Fibroblast of lung (primary cell): ENCODE measurements around the gene HHEX. TPM values are rescaled to one million over a fixed set of nuclear protein-coding genes. Genes with fewer than 3 reads are reported as not detected.

ENCODE experiments used
- DNase-seq, 2 donors: peaks; one replicate each; pipeline versions ENCODE4 v3.0.0 to v3.0.0-alpha.2; 2010; ENCODE audit warnings: low read depth in 2 of 2
- H2AFZ ChIP-seq: 2 replicates; pipeline ENCODE4 v1.5.1; 2012; ENCODE audit warnings: low read length, control low read depth, inconsistent platforms
- H3K27ac ChIP-seq: 2 replicates; pipeline ENCODE4 v1.5.1; 2011; ENCODE audit warnings: low read length, control low read depth; ENCODE audit not compliant: insufficient read depth
- H3K27me3 ChIP-seq: 2 replicates; pipeline ENCODE4 v1.5.1; 2011; ENCODE audit warnings: mild to moderate bottlenecking, low read length; ENCODE audit not compliant: control insufficient read depth, insufficient read depth
- H3K36me3 ChIP-seq: 2 replicates; pipeline ENCODE4 v1.5.1; 2011; ENCODE audit warnings: low read length; ENCODE audit not compliant: control insufficient read depth, insufficient read depth
- H3K4me1 ChIP-seq: 2 replicates; pipeline ENCODE4 v1.5.1; 2011; ENCODE audit warnings: low read length; ENCODE audit not compliant: control insufficient read depth, insufficient read depth; ENCODE audit errors: extremely low read depth
- H3K4me2 ChIP-seq: 2 replicates; pipeline ENCODE4 v1.5.1; 2011; ENCODE audit warnings: low read length, control low read depth; ENCODE audit not compliant: insufficient read depth; ENCODE audit errors: extremely low read depth
- H3K4me3 ChIP-seq, 4 experiments: fragments of 200-600 bp in 1 of 4; sonication (generic) in 1 of 4; replicated peaks in 1 of 4; 2 replicates each; pipeline ENCODE4 v1.5.1; 2011 to 2016; ENCODE audit warnings: low read length in 4 of 4, low read depth in 3 of 4, mild to moderate bottlenecking in 3 of 4, control low read depth in 2 of 4, inconsistent platforms in 1 of 4, mixed read lengths in 1 of 4; ENCODE audit not compliant: insufficient read depth in 1 of 4; ENCODE audit errors: control extremely low read depth in 1 of 4
- H3K79me2 ChIP-seq: 2 replicates; pipeline ENCODE4 v1.5.1; 2012; ENCODE audit warnings: mild to moderate bottlenecking, low read length, inconsistent platforms; ENCODE audit not compliant: control insufficient read depth, insufficient read depth
- H3K9ac ChIP-seq: 2 replicates; pipeline ENCODE4 v1.5.1; 2011; ENCODE audit warnings: mild to moderate bottlenecking, low read length, control low read depth; ENCODE audit not compliant: insufficient read depth
- H3K9me3 ChIP-seq: 2 replicates; pipeline ENCODE4 v1.5.1; 2012; ENCODE audit warnings: low read depth, low read length; ENCODE audit not compliant: control insufficient read depth, insufficient read depth
- H4K20me1 ChIP-seq: 2 replicates; pipeline ENCODE4 v1.5.1; 2011; ENCODE audit warnings: low read length; ENCODE audit not compliant: control insufficient read depth, insufficient read depth; ENCODE audit errors: extremely low read depth
- EZH2 ChIP-seq: IDR thresholded peaks from 2 replicates; pipeline ENCODE4 v1.5.1; 2012; ENCODE audit warnings: low read length, control low read depth, mild to moderate bottlenecking; ENCODE audit errors: missing control alignments
- polyA plus RNA-seq, 2 donors: library from polyadenylated mRNA; depleted of rRNA in 1 of 2; stranded (reverse) in 1 of 2; unstranded in 1 of 2; fragments of >200 nt; gene quantifications; 2 replicates each; pipeline ENCODE4 v1.2.1, GENCODE V29; 2011 to 2012; ENCODE audit warnings: missing spikeins in 1 of 2
- total RNA-seq: library from RNA; depleted of rRNA; stranded (reverse); fragments of >200 nt; gene quantifications from 2 replicates; pipeline ENCODE4 v1.2.1, GENCODE V29; 2014
- TF ChIP-seq, protein P1 (sequence below), 2 donors: IDR thresholded peaks in 1 of 2; conservative IDR thresholded peaks in 1 of 2; 1 replicate in 1 of 2; 2 replicates in 1 of 2; pipeline ENCODE4 v1.5.1; 2011 to 2012; ENCODE audit warnings: low read length in 2 of 2, control low read depth in 1 of 2, inconsistent platforms in 1 of 2, low read depth in 1 of 2, mild to moderate bottlenecking in 1 of 2

The HHEX gene
- total and polyA plus RNA-seq, 2 donors (not counting 1 experiment from before 2014, with no cell fraction given) = 2.9 to 3.5 TPM

- Histone ChIP-seq H3K36me3 (no peaks in the 10 kb centered on the region), H3K9me3 (no peaks in the 10 kb centered on the region), H3K9ac (no peak overlapping the region), H3K4me1 (no peaks in the 10 kb centered on the region), H3K4me2 (no peak overlapping the region), H4K20me1 (no peaks in the 10 kb centered on the region), H3K79me2 (no peaks in the 10 kb centered on the region), H3K27ac (no peak overlapping the region), H2AFZ (no peak overlapping the region), H3K4me3 (no peak overlapping the region), H3K27me3 (no peaks in the 10 kb centered on the region)
- TF ChIP-seq EZH2 = no peak
- TF ChIP-seq, protein P1, sequence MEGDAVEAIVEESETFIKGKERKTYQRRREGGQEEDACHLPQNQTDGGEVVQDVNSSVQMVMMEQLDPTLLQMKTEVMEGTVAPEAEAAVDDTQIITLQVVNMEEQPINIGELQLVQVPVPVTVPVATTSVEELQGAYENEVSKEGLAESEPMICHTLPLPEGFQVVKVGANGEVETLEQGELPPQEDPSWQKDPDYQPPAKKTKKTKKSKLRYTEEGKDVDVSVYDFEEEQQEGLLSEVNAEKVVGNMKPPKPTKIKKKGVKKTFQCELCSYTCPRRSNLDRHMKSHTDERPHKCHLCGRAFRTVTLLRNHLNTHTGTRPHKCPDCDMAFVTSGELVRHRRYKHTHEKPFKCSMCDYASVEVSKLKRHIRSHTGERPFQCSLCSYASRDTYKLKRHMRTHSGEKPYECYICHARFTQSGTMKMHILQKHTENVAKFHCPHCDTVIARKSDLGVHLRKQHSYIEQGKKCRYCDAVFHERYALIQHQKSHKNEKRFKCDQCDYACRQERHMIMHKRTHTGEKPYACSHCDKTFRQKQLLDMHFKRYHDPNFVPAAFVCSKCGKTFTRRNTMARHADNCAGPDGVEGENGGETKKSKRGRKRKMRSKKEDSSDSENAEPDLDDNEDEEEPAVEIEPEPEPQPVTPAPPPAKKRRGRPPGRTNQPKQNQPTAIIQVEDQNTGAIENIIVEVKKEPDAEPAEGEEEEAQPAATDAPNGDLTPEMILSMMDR (conservative IDR thresholded peaks at IDR 0.05 in 1 of 2, IDR thresholded peaks at IDR 0.05 in 1 of 2; ENCODE audit: low read depth in 1 of 2, low read length in 2 of 2) = no peak
- no peak for DNase-seq
These were observed 43.2 kb downstream of the HHEX start for GRCh38 chr10:92732958-92733357.

DNA sequence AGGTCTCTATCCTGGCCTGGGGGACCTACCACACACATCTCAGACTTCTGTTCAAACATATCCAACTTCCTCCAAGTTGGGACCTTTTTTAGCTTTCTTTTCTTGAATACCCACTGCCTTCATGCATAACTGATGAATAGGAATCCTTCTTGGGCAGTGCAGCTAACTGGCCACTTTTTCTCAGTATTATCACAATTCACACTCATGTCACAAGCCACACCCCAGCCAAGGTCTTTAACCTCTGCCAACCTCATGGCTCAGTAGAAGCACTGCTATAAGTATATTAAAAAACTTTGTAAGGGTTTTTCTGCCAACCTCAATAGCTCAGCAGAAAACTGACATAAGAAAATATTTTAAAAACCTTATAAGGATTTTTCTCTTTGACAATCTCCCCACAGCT is 44.5 kb downstream of the HHEX start:
- Histone ChIP-seq H3K4me3 (no peak overlapping the region), H2AFZ (no peak overlapping the region), H3K79me2 (no peaks in the 10 kb centered on the region), H3K27ac (no peak overlapping the region), H3K27me3 (no peaks in the 10 kb centered on the region), H3K36me3 (no peaks in the 10 kb centered on the region), H3K4me2 (no peak overlapping the region), H3K9ac (no peak overlapping the region), H3K9me3 (no peaks in the 10 kb centered on the region), H3K4me1 (no peaks in the 10 kb centered on the region), H4K20me1 (no peaks in the 10 kb centered on the region)
- TF ChIP-seq EZH2 = no peak
- TF ChIP-seq, protein P1 (conservative IDR thresholded peaks at IDR 0.05 in 1 of 2, IDR thresholded peaks at IDR 0.05 in 1 of 2; ENCODE audit: low read depth in 1 of 2, low read length in 2 of 2) = no peak
- no peak for DNase-seq

- H3K9me3 ChIP-seq = no peaks in the 10 kb centered on the region
- H2AFZ ChIP-seq = no peak overlapping the region
- no peak for TF ChIP-seq EZH2
- TF ChIP-seq, protein P1 (conservative IDR thresholded peaks at IDR 0.05 in 1 of 2, IDR thresholded peaks at IDR 0.05 in 1 of 2; ENCODE audit: low read depth in 1 of 2, low read length in 2 of 2) = no peak
- no peak overlapping the region for H3K9ac ChIP-seq
- DNase-seq = no peak
- no peaks in the 10 kb centered on the region for H3K79me2 ChIP-seq
- H3K36me3 ChIP-seq = no peaks in the 10 kb centered on the region
- H3K27ac ChIP-seq = no peak overlapping the region
- no peaks in the 10 kb centered on the region for H4K20me1 ChIP-seq
- no peak overlapping the region for H3K4me3 ChIP-seq
- H3K4me1 ChIP-seq = no peaks in the 10 kb centered on the region
- H3K27me3 ChIP-seq = no peaks in the 10 kb centered on the region
- H3K4me2 ChIP-seq = no peak overlapping the region
These were observed 46.2 kb downstream of the HHEX start for GRCh38 chr10:92735938-92736337.
